HEK293T (cell line): ENCODE results near the gene DARS1.

Experiments
- BHLHE40 ChIP-seq: fragments of 450-650 bp; IDR thresholded peaks from 2 replicates; pipeline ENCODE4 v1.6.1; 2016; ENCODE audit warnings: mild to moderate bottlenecking, moderate library complexity, borderline replicate concordance
- CTBP1 ChIP-seq: fragments of 450-650 bp; IDR thresholded peaks from 2 replicates; pipeline ENCODE4 v1.6.1; 2016; ENCODE audit warnings: borderline replicate concordance
- FOXK2 ChIP-seq: fragments of 450-650 bp; IDR thresholded peaks from 2 replicates; pipeline ENCODE4 v1.6.1; 2016; ENCODE audit warnings: mild to moderate bottlenecking
- HDGF ChIP-seq: fragments of 450-650 bp; IDR thresholded peaks from 2 replicates; pipeline ENCODE4 v1.6.1; 2017; ENCODE audit warnings: antibody characterized with exemption, borderline replicate concordance
- L3MBTL2 ChIP-seq: fragments of 450-650 bp; conservative IDR thresholded peaks from 2 replicates; pipeline ENCODE4 v1.6.1; 2016; ENCODE audit warnings: mild to moderate bottlenecking
- LEF1 ChIP-seq: fragments of 450-650 bp; IDR thresholded peaks from 2 replicates; pipeline ENCODE4 v1.6.1; 2017; ENCODE audit warnings: mild to moderate bottlenecking, borderline replicate concordance
- PKNOX1 ChIP-seq: fragments of 450-650 bp; IDR thresholded peaks from 2 replicates; pipeline ENCODE4 v1.6.1; 2016
- SP1 ChIP-seq: fragments of 450-650 bp; IDR thresholded peaks from 2 replicates; pipeline ENCODE4 v1.6.1; 2017
- SUZ12 ChIP-seq: fragments of 450-650 bp; IDR thresholded peaks from 2 replicates; pipeline ENCODE4 v1.6.1; 2016; ENCODE audit warnings: mild to moderate bottlenecking
- TARDBP ChIP-seq: fragments of 450-650 bp; IDR thresholded peaks from 2 replicates; pipeline ENCODE4 v1.6.1; 2016

GRCh38 chr2:136004965-136005364 is 19.5 kb upstream of the DARS1 start:
- TF ChIP-seq HDGF (no peak), LEF1 (no peak), SUZ12 (no peak), L3MBTL2 (no peak), CTBP1 (no peak), FOXK2 (no peak), SP1 (no peak), TARDBP (no peak), PKNOX1 (no peak), BHLHE40 (no peak)
